Heart left ventricle (tissue), 16 donors: ENCODE results near the gene MEF2A. TPM values are rescaled to one million over a fixed set of nuclear protein-coding genes. Genes with fewer than 3 reads are reported as not detected.
A peak's percentile ranks its signal among the peaks of the same experiment; 100 is the strongest.
"Not testable (repeated sequence)": the region's sequence is repeated elsewhere in the genome, so short reads cannot be mapped to it uniquely, and the experiment has no call there.

Source experiments
- ATAC-seq, 4 donors: fragments of 200-7000 bp; cut with Tn5 transposase; one replicate each; pipeline ENCODE4 v1.9.1; 2020 to 2022; ENCODE audit warnings: moderate library complexity in 4 of 4, mild to moderate bottlenecking in 3 of 4, moderate number of reproducible peaks in 1 of 4
- DNase-seq, 5 donors: peaks; one replicate each; pipeline ENCODE4 v3.0.0-alpha.2; 2020
- H3K27ac ChIP-seq, 12 donors: fragments of 200-600 bp; sonication (generic) in 4 of 12; one replicate each; pipeline versions ENCODE4 v1.5.0 to v1.8.0; 2016 to 2022; ENCODE audit warnings: mild to moderate bottlenecking in 2 of 12
- H3K27me3 ChIP-seq, 9 donors: fragments of 200-600 bp; sonication (generic) in 2 of 9; one replicate each; pipeline versions ENCODE4 v1.5.1 to v1.8.0; 2016 to 2022; ENCODE audit warnings: mild to moderate bottlenecking in 3 of 9
- H3K36me3 ChIP-seq, 9 donors: fragments of 200-600 bp; sonication (generic) in 2 of 9; one replicate each; pipeline versions ENCODE4 v1.5.0 to v1.8.0; 2018 to 2022; ENCODE audit warnings: mild to moderate bottlenecking in 2 of 9
- H3K4me1 ChIP-seq, 12 donors: fragments of 200-600 bp; sonication (generic) in 4 of 12; one replicate each; pipeline versions ENCODE4 v1.5.0 to v1.8.0; 2016 to 2022; ENCODE audit warnings: mild to moderate bottlenecking in 3 of 12
- H3K4me3 ChIP-seq, 12 donors: fragments of 200-600 bp; sonication (generic) in 4 of 12; one replicate each; pipeline versions ENCODE4 v1.5.0 to v1.8.0; 2017 to 2022; ENCODE audit warnings: mild to moderate bottlenecking in 9 of 12, moderate library complexity in 4 of 12
- H3K9me3 ChIP-seq, 12 donors: fragments of 200-600 bp; sonication (generic) in 4 of 12; one replicate each; pipeline versions ENCODE4 v1.5.0 to v1.8.0; 2016 to 2022; ENCODE audit warnings: mild to moderate bottlenecking in 1 of 12
- POLR2A ChIP-seq, 2 donors: fragments of 450-650 bp; IDR thresholded peaks; one replicate each; pipeline ENCODE4 v1.6.1; 2017; ENCODE audit warnings: antibody characterized with exemption in 2 of 2, mild to moderate bottlenecking in 2 of 2, moderate library complexity in 2 of 2
- WGBS, 4 donors: extraction: QIAGEN DNeasy Blood & Tissue Kit in 2 of 4; methylation state at CpG; one replicate each; pipeline versions ENCODE4 v1.1.5 to v1.1.7; 2013 to 2018; 5-methylcytosine and 5-hydroxymethylcytosine counted together
- intact Hi-C, 10 donors: fragments of 100-400 bp; cut with DNase I; formaldehyde crosslinking; loops; one replicate each; pipeline versions ENCODE4 v1.11.1 to v1.14.2; 2022
- polyA plus RNA-seq, 2 donors: library from polyadenylated mRNA; stranded (reverse); fragments of 200-250 nt; gene quantifications; one replicate each; pipeline ENCODE4 v1.2.3, GENCODE V29; 2013
- total RNA-seq, 9 donors: library from RNA; depleted of rRNA in 2 of 9; stranded (reverse); fragments of >200 nt in 2 of 9; fragmentation: NEBNext Ultra II Directional in 3 of 9; extraction: Animal tissue kit (Norgen Biotek cat#: 25700) in 3 of 9; gene quantifications; one replicate each; pipeline versions ENCODE4 v1.1.0 to v1.2.4, GENCODE V29; 2016 to 2023
- TF ChIP-seq, protein P1 (sequence below), 12 donors: fragments of 200-600 bp; sonication (generic) in 4 of 12; IDR thresholded peaks; one replicate each; pipeline versions ENCODE4 v1.5.0 to v1.8.0; 2018 to 2022; ENCODE audit warnings: antibody characterized with exemption in 12 of 12, mild to moderate bottlenecking in 5 of 12
- donor health status: ischemic (EF 13 %, LVEDD 7.1; RV severe dilation, severe dysfunction).
- donor health status: healthy with polysubstance abuse.
- donor health status: DM: no; HTN: yes; CAD: no.
- donor health status: DM: no; HTN: no; CAD: no.
- donor health status: ischemic (EF 25% LVEDD 6.9; RV normal size, moderate dysfunction).
- donor health status: ischemic (EF 25% LVEDD 5.7; RV mildly dilated, moderate dysfunction).
- donor health status: healthy.
- donor health status: DM: yes; HTN: yes; CAD: no.
- donor health status: ischemic (EF 35%, LVEDD 5.7; RV mildly dilated, moderate dysfunction).
- donor health status: nonischemic (EF 11% LVEDD 7.7; RV severe dilation, severe dysfunction).
- donor health status: DM: yes; HTN: yes; CAD: no.
- donor health status: PGD.
- donor health status: ischemic (EF 29% LVEDD 5.4; RV normal size, mild dysfunction).
- donor health status: nonischemic (EF 23%, LVEDD 6.1; RV moderate dilation, normal function).

Gene MEF2A
- total and polyA plus RNA-seq, 11 donors: 53.4 to 192 (median 153) TPM

- H3K36me3 ChIP-seq: no peaks in the 10 kb centered on the region
- no peak for TF ChIP-seq POLR2A (IDR thresholded peaks at IDR 0.05)
- TF ChIP-seq, protein P1, sequence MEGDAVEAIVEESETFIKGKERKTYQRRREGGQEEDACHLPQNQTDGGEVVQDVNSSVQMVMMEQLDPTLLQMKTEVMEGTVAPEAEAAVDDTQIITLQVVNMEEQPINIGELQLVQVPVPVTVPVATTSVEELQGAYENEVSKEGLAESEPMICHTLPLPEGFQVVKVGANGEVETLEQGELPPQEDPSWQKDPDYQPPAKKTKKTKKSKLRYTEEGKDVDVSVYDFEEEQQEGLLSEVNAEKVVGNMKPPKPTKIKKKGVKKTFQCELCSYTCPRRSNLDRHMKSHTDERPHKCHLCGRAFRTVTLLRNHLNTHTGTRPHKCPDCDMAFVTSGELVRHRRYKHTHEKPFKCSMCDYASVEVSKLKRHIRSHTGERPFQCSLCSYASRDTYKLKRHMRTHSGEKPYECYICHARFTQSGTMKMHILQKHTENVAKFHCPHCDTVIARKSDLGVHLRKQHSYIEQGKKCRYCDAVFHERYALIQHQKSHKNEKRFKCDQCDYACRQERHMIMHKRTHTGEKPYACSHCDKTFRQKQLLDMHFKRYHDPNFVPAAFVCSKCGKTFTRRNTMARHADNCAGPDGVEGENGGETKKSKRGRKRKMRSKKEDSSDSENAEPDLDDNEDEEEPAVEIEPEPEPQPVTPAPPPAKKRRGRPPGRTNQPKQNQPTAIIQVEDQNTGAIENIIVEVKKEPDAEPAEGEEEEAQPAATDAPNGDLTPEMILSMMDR (IDR thresholded peaks at IDR 0.05): no peak
- no peaks in the 10 kb centered on the region for H3K27me3 ChIP-seq
- no peaks in the 10 kb centered on the region for H3K9me3 ChIP-seq
- ATAC-seq (no peak), DNase-seq (no peak)
- no peak overlapping the region for H3K4me3 ChIP-seq
- 85 to 95% (median 93%) methylated on average over 7 of the region's 7 CpGs for WGBS, 4 donors
- no peak overlapping the region for H3K27ac ChIP-seq
- peaks cover 0 to 1% (median 0%) of the 10 kb centered on the region in 12 donors for H3K4me1 ChIP-seq
- intact Hi-C loops: no loop called here
Measured at GRCh38 chr15:99744142-99744541, 178.4 kb downstream of the MEF2A start.

DNA sequence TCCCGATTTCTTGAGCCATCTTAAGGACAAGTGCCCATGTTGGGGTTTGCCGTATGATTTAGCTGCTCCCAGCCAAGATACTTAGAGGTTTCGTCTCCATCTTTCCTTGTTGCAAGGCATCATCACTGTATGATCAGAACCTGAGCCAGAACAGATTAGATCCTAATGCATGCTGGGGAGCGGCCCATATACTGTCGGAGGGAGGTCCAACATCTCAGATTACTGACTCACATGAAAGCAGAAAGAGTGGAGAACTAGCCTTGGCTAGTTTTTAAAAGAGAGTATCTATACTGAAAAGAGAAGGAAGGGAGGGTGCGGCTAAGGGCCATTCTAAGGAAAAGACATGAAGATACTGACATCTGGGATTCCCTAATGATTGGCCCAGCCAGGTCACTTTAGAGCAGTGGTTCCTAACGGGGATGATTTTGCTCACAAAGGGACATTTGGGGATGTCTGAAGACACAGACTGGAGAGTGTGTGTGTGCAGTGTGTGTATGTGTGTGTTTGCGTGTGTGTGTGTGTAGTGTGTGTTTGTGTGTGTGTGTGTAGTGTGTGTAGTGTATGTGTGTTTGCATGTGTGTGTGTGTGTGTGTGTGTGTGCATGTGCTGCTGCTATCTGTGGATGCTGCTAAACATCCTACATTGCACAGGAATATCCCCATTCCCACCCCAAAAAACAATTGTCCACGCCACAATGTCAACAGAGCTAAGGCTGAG is 179.7 kb downstream of the MEF2A start:
- intact Hi-C loops: no loop called here
- ATAC-seq: no peak
- no peak overlapping the region for H3K27ac ChIP-seq

DNA sequence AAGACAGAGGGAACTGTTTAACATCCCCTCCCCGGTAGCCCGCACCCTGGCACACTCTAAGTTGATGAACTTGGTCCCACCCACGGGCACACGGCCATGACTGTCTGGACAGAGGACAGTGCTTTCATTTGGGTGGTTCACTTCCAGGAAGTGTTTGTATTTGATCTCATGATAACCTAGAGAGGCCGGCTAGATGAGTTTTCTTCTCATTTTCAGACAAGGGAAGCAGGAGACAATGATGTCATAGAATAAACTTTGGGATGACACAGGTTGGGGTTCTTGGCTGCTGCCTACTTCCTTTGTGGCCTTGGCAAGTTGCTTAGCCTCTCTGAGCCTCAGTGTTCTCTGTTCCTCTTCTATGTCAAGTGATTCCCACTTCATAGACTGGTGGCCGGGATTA is 183.6 kb downstream of the MEF2A start:
- H3K9me3 ChIP-seq: no peaks in the 10 kb centered on the region
- peak in 2 of 5 donors; percentile 15 to 62 for DNase-seq
- no peaks in the 10 kb centered on the region for H3K36me3 ChIP-seq
- H3K4me3 ChIP-seq: no peak overlapping the region
- no peak for TF ChIP-seq POLR2A (IDR thresholded peaks at IDR 0.05)
- TF ChIP-seq, protein P1 (IDR thresholded peaks at IDR 0.05): no peak
- WGBS, 4 donors: 61 to 79% (median 70%) methylated on average over 6 of the region's 6 CpGs
- peaks cover 0 to 13% (median 0%) of the 10 kb centered on the region in 12 donors for H3K4me1 ChIP-seq
- peak in 3 of 4 donors; percentile 69 to 86 (median 77) for ATAC-seq
- H3K27me3 ChIP-seq: no peaks in the 10 kb centered on the region
- intact Hi-C loops: no loop called here
- peak overlapping the region in 3 of 12 donors; percentile 26 to 41 (median 33) for H3K27ac ChIP-seq

More for the DNA sequence above, 179.7 kb downstream of the MEF2A start:
- TF ChIP-seq, protein P1 (IDR thresholded peaks at IDR 0.05): no peak
- no peak for TF ChIP-seq POLR2A (IDR thresholded peaks at IDR 0.05)
- Histone ChIP-seq H3K4me3 (no peak overlapping the region), H3K4me1 (peaks cover 0 to 13% (median 0%) of the 10 kb centered on the region in 12 donors), H3K9me3 (no peaks in the 10 kb centered on the region), H3K27me3 (no peaks in the 10 kb centered on the region), H3K36me3 (no peaks in the 10 kb centered on the region)
- WGBS, 4 donors: 92 to 94% (median 93%) methylated on average over 9 of the region's 9 CpGs
- no peak for DNase-seq

DNA sequence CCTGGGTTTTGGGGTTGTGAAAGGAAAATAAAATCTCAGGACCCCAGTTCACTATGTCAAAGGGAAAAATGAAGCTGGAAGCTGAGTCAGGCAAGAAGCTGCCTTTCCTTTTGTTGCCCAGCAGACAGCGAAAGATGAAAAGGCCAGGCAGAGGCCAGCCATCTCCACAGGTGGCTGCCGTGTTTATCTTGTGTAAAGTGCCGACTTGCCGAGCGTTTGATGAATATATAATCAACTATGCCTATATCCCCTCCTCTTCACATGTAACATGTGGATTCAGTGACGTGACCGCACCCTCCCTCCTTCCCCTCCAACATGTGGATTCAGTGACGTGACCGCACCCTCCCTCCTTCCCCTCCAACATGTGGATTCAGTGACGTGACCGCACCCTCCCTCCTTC is 184.5 kb downstream of the MEF2A start:
- not testable (repeated sequence) for DNase-seq, ATAC-seq, H3K27me3 ChIP-seq, H3K9me3 ChIP-seq, H3K4me3 ChIP-seq, H3K36me3 ChIP-seq
- WGBS, 4 donors: 71 to 85% (median 79%) methylated on average over 11 of the region's 11 CpGs
- peaks cover 0 to 13% (median 0%) of the 10 kb centered on the region in 12 donors for H3K4me1 ChIP-seq
- intact Hi-C loops: loop anchor here in 1 of 10 donors (5.0 kb wide), 2 partner anchors 38 to 468 kb away; no protein-coding TSS in a partner anchor
- H3K27ac ChIP-seq: peak overlapping the region in 2 of 12 donors; percentile 41 to 60
